Lower lobe of right lung (tissue), 2 donors: Measurements from ENCODE around the gene GATD1. TPM values are rescaled to one million over a fixed set of nuclear protein-coding genes. Genes with fewer than 3 reads are reported as not detected.

Experiments used
- ATAC-seq, 2 donors: fragments of 200-7000 bp; cut with Tn5 transposase; one replicate each; pipeline ENCODE4 v1.9.1; 2020 to 2022; ENCODE audit warnings: mild to moderate bottlenecking in 2 of 2, moderate library complexity in 2 of 2
- DNase-seq: peaks from one replicate; pipeline ENCODE4 v3.0.0-alpha.2; 2020
- H3K27ac ChIP-seq: fragments of 200-600 bp; one replicate; pipeline ENCODE4 v1.8.0; 2022
- H3K27me3 ChIP-seq: fragments of 200-600 bp; one replicate; pipeline ENCODE4 v1.8.0; 2022; ENCODE audit warnings: low read depth
- H3K36me3 ChIP-seq: fragments of 200-600 bp; one replicate; pipeline ENCODE4 v1.8.0; 2022; ENCODE audit warnings: mild to moderate bottlenecking
- H3K4me1 ChIP-seq: fragments of 200-600 bp; one replicate; pipeline ENCODE4 v1.8.0; 2022
- H3K4me3 ChIP-seq: fragments of 200-600 bp; one replicate; pipeline ENCODE4 v1.8.0; 2022; ENCODE audit warnings: mild to moderate bottlenecking
- H3K9me3 ChIP-seq: fragments of 200-600 bp; one replicate; pipeline ENCODE4 v1.8.0; 2022
- CTCF ChIP-seq: fragments of 200-600 bp; IDR thresholded peaks from one replicate; pipeline ENCODE4 v1.8.0; 2022; ENCODE audit warnings: antibody characterized with exemption, mild to moderate bottlenecking
- intact Hi-C: fragments of 100-400 bp; cut with DNase I; formaldehyde crosslinking; loops from one replicate; pipeline ENCODE4 v1.11.0; 2022
- total RNA-seq: library from RNA; stranded (reverse); fragmentation: NEBNext Ultra II Directional; extraction: Animal tissue kit (Norgen Biotek cat#: 25700); gene quantifications from one replicate; pipeline ENCODE4 v1.2.1, GENCODE V29; 2021
- donor health status: DM: no; HTN: yes; CAD: no; lungs with severe emphysema.

The GATD1 gene
- total RNA-seq, 1 donor from 2014 or later = 46.7 TPM

GRCh38 chr11:761526-762108 is 15.7 kb downstream of the GATD1 start:
- ATAC-seq = no peak
- H3K36me3 ChIP-seq = peaks cover 95% of the 10 kb centered on the region
- TF ChIP-seq CTCF = no peak
- H3K4me3 ChIP-seq = no peak overlapping the region
- no peak for DNase-seq
- peaks cover 6% of the 10 kb centered on the region for H3K4me1 ChIP-seq
- H3K27me3 ChIP-seq = no peaks in the 10 kb centered on the region
- intact Hi-C loops = no loop called here
- H3K9me3 ChIP-seq = no peaks in the 10 kb centered on the region
- no peak overlapping the region for H3K27ac ChIP-seq

- intact Hi-C loops = no loop called here
- no peak overlapping the region for H3K27ac ChIP-seq
Measured at GRCh38 chr11:760236-760635, 17.1 kb downstream of the GATD1 start.

GRCh38 chr11:749731-750130 is 27.6 kb downstream of the GATD1 start:
- H3K27me3 ChIP-seq = no peaks in the 10 kb centered on the region
- peak overlapping the region; percentile 3 for H3K4me3 ChIP-seq
- intact Hi-C loops = no loop called here
- peaks cover 32% of the 10 kb centered on the region for H3K4me1 ChIP-seq
- DNase-seq (peak; percentile 71), ATAC-seq (no peak)
- no peak for TF ChIP-seq CTCF
- no peaks in the 10 kb centered on the region for H3K9me3 ChIP-seq
- H3K36me3 ChIP-seq = peaks cover 7% of the 10 kb centered on the region
- H3K27ac ChIP-seq = no peak overlapping the region

More at GRCh38 chr11:760236-760635, 17.1 kb downstream of the GATD1 start:
- H3K9me3 ChIP-seq = no peaks in the 10 kb centered on the region
- DNase-seq = no peak
- no peak for ATAC-seq
- no peak for TF ChIP-seq CTCF
- no peak overlapping the region for H3K4me3 ChIP-seq
- no peaks in the 10 kb centered on the region for H3K27me3 ChIP-seq
- H3K4me1 ChIP-seq = peaks cover 6% of the 10 kb centered on the region
- peaks cover 92% of the 10 kb centered on the region for H3K36me3 ChIP-seq

GRCh38 chr11:748007-748359 is 29.3 kb downstream of the GATD1 start:
- Histone ChIP-seq H3K36me3 (peaks cover 7% of the 10 kb centered on the region), H3K27ac (peak overlapping the region; percentile 93), H3K4me3 (peak overlapping the region; percentile 93), H3K9me3 (no peaks in the 10 kb centered on the region), H3K4me1 (peaks cover 32% of the 10 kb centered on the region), H3K27me3 (no peaks in the 10 kb centered on the region)
- TF ChIP-seq CTCF = no peak
- intact Hi-C loops = no loop called here
- ATAC-seq = peak; percentile 41
- DNase-seq = peak; percentile 60

- intact Hi-C loops = no loop called here
- Histone ChIP-seq H3K4me1 (peaks cover 32% of the 10 kb centered on the region), H3K4me3 (peak within 1 kb of the TSS; percentile 93), H3K27me3 (no peaks in the 10 kb centered on the region), H3K9me3 (no peaks in the 10 kb centered on the region), H3K27ac (peak within 1 kb of the TSS; percentile 93), H3K36me3 (peaks cover 2% of the 10 kb centered on the region)
- peak; percentile 39 for TF ChIP-seq CTCF
- ATAC-seq (peak; percentile 98 to 99), DNase-seq (peak; percentile 96)
Measured at GRCh38 chr11:747158-748006, 29.9 kb downstream of the GATD1 start, which contains the start of gene TALDO1. Gene TALDO1, plus strand, starts transcription at chr11:747464. Its CDS starts 18 bp downstream, at chr11:747482.
